Neutrophil (primary cell): ENCODE measurements around the gene CROCC2.

Experiments
- H3K27ac ChIP-seq: fragments of 200-600 bp; sonication (generic); 2 replicates; pipeline ENCODE4 v1.5.1; 2016; ENCODE audit warnings: mild to moderate bottlenecking, moderate library complexity
- H3K27me3 ChIP-seq: fragments of 200-600 bp; sonication (generic); 2 replicates; pipeline ENCODE4 v1.6.0; 2016; ENCODE audit warnings: mild to moderate bottlenecking
- H3K36me3 ChIP-seq: fragments of 200-600 bp; sonication (generic); 2 replicates; pipeline ENCODE4 v1.5.1; 2017
- H3K4me1 ChIP-seq, 2 experiments: fragments of 200-600 bp in 1 of 2; sonication (generic) in 1 of 2; 1 replicate in 1 of 2; 2 replicates in 1 of 2; pipeline versions ENCODE4 v1.5.1 to v1.6.1; 2013 to 2016; ENCODE audit warnings: low read depth in 1 of 2, low read length in 1 of 2, mild to moderate bottlenecking in 1 of 2, moderate library complexity in 1 of 2; ENCODE audit not compliant: control insufficient read depth in 1 of 2, insufficient read depth in 1 of 2
- H3K4me3 ChIP-seq, 2 experiments: fragments of 200-600 bp in 1 of 2; sonication (generic) in 1 of 2; 1 replicate in 1 of 2; 2 replicates in 1 of 2; pipeline ENCODE4 v1.5.1; 2013 to 2016; ENCODE audit warnings: low read depth in 1 of 2, low read length in 1 of 2, mild to moderate bottlenecking in 1 of 2, moderate library complexity in 1 of 2
- H3K9me3 ChIP-seq: fragments of 200-600 bp; sonication (generic); 2 replicates; pipeline ENCODE4 v1.5.1; 2016
- CTCF ChIP-seq: fragments of 200-600 bp; sonication (generic); IDR thresholded peaks from 2 replicates; pipeline ENCODE4 v1.5.1; 2016; ENCODE audit warnings: antibody characterized with exemption

CROCC2 gene

GRCh38 chr2:240878341-240878936, 27.7 kb upstream of the CROCC2 start:
- Histone ChIP-seq H3K36me3 (no peaks in the 10 kb centered on the region), H3K4me3 (no peak overlapping the region), H3K9me3 (no peaks in the 10 kb centered on the region), H3K27ac (no peak overlapping the region), H3K27me3 (no peaks in the 10 kb centered on the region), H3K4me1 (no peaks in the 10 kb centered on the region)
- no peak for TF ChIP-seq CTCF

GRCh38 chr2:240879105-240879504, 27.0 kb upstream of the CROCC2 start:
- H3K36me3 ChIP-seq: no peaks in the 10 kb centered on the region
- H3K4me1 ChIP-seq: no peaks in the 10 kb centered on the region
- no peak overlapping the region for H3K27ac ChIP-seq
- no peak for TF ChIP-seq CTCF
- no peak overlapping the region for H3K4me3 ChIP-seq
- no peaks in the 10 kb centered on the region for H3K9me3 ChIP-seq
- no peaks in the 10 kb centered on the region for H3K27me3 ChIP-seq

GRCh38 chr2:240881913-240882312, 24.2 kb upstream of the CROCC2 start:
- Histone ChIP-seq H3K27ac (no peak overlapping the region), H3K9me3 (no peaks in the 10 kb centered on the region), H3K4me3 (no peak overlapping the region), H3K36me3 (no peaks in the 10 kb centered on the region), H3K27me3 (no peaks in the 10 kb centered on the region), H3K4me1 (peaks cover 3 to 5% of the 10 kb centered on the region in 2 experiments)
- no peak for TF ChIP-seq CTCF

GRCh38 chr2:240884221-240884620, 21.9 kb upstream of the CROCC2 start:
- H3K9me3 ChIP-seq: no peaks in the 10 kb centered on the region
- H3K4me1 ChIP-seq: peaks cover 3 to 5% of the 10 kb centered on the region in 2 experiments
- no peaks in the 10 kb centered on the region for H3K27me3 ChIP-seq
- H3K4me3 ChIP-seq: no peak overlapping the region
- no peak overlapping the region for H3K27ac ChIP-seq
- no peak for TF ChIP-seq CTCF
- no peaks in the 10 kb centered on the region for H3K36me3 ChIP-seq

GRCh38 chr2:240884745-240885144, 21.4 kb upstream of the CROCC2 start:
- Histone ChIP-seq H3K27me3 (no peaks in the 10 kb centered on the region), H3K27ac (no peak overlapping the region), H3K4me1 (peaks cover 3 to 5% of the 10 kb centered on the region in 2 experiments), H3K4me3 (no peak overlapping the region), H3K9me3 (no peaks in the 10 kb centered on the region), H3K36me3 (no peaks in the 10 kb centered on the region)
- TF ChIP-seq CTCF: no peak
